HG03378 (cell line): ENCODE measurements around the gene OR2T5.
"Not testable (repeated sequence)": the region's sequence is repeated elsewhere in the genome, so short reads cannot be mapped to it uniquely, and the experiment has no call there.

Experiments used
- ATAC-seq: cut with Tn5 transposase; IDR thresholded peaks from one replicate; pipeline ENCODE4 v1.9.1; 2021; ENCODE audit warnings: mild to moderate bottlenecking, moderate library complexity; ENCODE audit not compliant: unreplicated experiment

The OR2T5 gene

DNA sequence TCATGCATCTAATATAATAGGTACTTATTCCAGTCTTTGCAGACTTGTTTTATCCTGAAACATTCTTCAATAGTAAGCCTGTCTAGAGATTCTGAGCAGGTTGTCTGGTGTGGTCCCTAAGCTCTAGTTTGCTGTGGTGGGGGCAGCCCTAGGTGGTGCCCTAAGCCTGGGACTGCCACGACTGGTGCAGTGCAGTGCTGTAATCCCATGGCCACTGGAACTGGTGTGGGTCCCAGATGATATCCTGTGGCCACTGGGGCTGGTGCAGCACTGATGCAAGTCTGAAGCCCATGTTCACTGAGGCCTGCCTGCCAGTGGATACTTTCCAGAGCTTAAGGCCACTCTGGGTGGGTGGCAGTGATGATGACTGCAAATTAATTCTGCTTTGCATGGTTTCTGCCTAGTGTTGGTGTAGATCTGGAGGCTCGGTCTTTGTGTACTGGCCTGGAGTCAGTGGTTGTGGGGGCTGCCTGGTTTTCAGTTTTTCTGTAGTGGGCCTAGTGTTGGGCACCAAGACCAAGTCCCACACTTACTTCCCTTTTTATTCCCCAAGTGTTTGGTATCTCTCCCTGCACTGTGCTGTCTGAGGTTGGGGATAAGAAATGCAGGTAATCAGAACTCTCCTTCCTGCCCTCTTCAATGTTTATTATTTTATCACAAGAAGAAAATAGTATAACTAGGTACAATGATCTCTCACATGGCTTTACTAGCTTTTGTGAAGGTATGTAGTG is 12.1 kb downstream of the OR2T5 start:
- not testable (repeated sequence) for ATAC-seq

DNA sequence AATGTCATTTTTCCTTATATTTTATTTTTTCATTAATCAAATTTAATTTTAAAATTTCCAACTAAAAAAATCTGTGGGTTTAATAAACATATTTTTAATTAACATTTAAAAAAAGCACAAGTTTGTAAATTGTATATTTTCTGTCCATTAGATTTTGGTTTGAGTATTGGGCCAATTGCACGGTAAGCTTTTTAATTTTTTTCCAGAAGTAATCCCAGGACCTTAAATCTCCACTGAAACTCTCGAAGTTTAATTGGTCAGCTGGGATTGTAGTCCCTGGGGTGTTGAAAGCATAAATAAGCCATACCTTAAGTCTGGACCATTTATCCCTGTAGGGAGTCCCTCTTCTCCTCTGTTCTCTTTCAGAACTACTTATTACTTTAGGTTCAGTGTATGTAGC is 19.4 kb downstream of the OR2T5 start, which contains the start of gene OR2G6:
OR2G6 (plus strand) TSS at position 301 of the 400 bp plus-strand sequence. CDS start 13,574 bp downstream, outside the sequence.
- not testable (repeated sequence) for ATAC-seq

DNA sequence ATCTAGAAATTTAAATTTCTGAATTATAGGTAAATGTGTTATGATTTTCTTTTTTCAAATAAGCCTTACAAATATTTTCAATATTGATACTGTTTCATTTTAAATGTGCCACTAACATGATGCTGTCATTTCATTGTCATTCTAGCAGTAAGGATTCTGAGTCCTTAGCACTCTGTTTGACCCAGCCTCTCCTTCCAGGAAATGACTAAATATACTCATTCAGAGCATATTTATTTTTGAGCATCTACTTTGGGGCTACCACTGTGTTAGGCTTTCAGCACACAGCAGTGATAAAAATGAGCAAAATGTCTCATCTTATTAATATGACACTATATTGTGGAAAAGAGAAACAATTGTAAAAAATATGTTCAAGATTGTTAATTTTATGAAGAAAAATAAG is 21.8 kb downstream of the OR2T5 start:
- ATAC-seq = peak; percentile 82

DNA sequence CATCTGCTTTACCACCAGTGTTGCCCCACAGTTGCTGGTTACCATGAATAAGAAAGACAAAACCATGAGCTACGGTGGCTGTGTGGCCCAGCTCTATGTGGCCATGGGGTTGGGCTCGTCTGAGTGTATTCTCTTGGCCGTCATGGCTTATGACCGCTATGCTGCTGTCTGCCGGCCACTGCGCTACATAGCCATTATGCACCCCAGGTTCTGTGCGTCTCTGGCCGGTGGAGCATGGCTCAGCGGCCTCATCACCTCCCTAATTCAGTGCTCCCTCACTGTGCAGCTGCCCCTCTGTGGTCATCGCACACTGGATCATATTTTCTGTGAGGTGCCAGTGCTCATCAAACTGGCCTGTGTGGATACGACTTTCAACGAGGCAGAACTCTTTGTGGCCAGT is 33.5 kb downstream of the OR2T5 start:
- no peak for ATAC-seq

DNA sequence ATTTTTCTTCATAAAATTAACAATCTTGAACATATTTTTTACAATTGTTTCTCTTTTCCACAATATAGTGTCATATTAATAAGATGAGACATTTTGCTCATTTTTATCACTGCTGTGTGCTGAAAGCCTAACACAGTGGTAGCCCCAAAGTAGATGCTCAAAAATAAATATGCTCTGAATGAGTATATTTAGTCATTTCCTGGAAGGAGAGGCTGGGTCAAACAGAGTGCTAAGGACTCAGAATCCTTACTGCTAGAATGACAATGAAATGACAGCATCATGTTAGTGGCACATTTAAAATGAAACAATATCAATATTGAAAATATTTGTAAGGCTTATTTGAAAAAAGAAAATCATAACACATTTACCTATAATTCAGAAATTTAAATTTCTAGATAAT is 49.1 kb downstream of the OR2T5 start:
- ATAC-seq = peak; percentile 79
